Uterus (tissue), 4 donors: ENCODE results near the gene GSN. TPM values are rescaled to one million over a fixed set of nuclear protein-coding genes. Genes with fewer than 3 reads are reported as not detected.

Experiments
- DNase-seq, 2 donors: peaks; one replicate each; pipeline ENCODE4 v3.0.0-alpha.2; 2019 to 2020
- H3K27ac ChIP-seq, 2 donors: fragments of 200-600 bp; sonication (generic); 1 replicate in 1 of 2; 2 replicates in 1 of 2; pipeline ENCODE4 v1.5.1; 2016 to 2018
- H3K27me3 ChIP-seq, 2 donors: fragments of 200-600 bp; sonication (generic); one replicate each; pipeline ENCODE4 v1.5.1; 2018 to 2019; ENCODE audit warnings: control low read depth in 1 of 2
- H3K36me3 ChIP-seq, 2 donors: fragments of 200-600 bp; sonication (generic); one replicate each; pipeline ENCODE4 v1.5.1; 2019; ENCODE audit warnings: control low read depth in 1 of 2
- H3K4me1 ChIP-seq, 2 donors: fragments of 200-600 bp; sonication (generic); one replicate each; pipeline ENCODE4 v1.5.1; 2018 to 2019; ENCODE audit warnings: control low read depth in 1 of 2
- H3K4me3 ChIP-seq, 2 donors: fragments of 200-600 bp; sonication (generic); 1 replicate in 1 of 2; 2 replicates in 1 of 2; pipeline ENCODE4 v1.5.1; 2018 to 2019; ENCODE audit warnings: mild to moderate bottlenecking in 1 of 2
- H3K9me3 ChIP-seq, 2 donors: fragments of 200-600 bp; sonication (generic); one replicate each; pipeline ENCODE4 v1.5.1; 2019; ENCODE audit warnings: control low read depth in 1 of 2
- CTCF ChIP-seq, 4 experiments: fragments of 200-600 bp in 2 of 4; fragments of 450-650 bp in 2 of 4; sonication (generic) in 2 of 4; IDR thresholded peaks; one replicate each; pipeline ENCODE4 v1.5.1; 2016 to 2019; ENCODE audit warnings: antibody characterized with exemption in 4 of 4, mild to moderate bottlenecking in 2 of 4, moderate library complexity in 1 of 4
- POLR2A ChIP-seq, 2 donors: fragments of 450-650 bp; IDR thresholded peaks; one replicate each; pipeline ENCODE4 v1.6.1; 2016; ENCODE audit warnings: antibody characterized with exemption in 2 of 2, mild to moderate bottlenecking in 1 of 2, moderate library complexity in 1 of 2
- intact Hi-C: fragments of 100-400 bp; cut with DNase I; formaldehyde crosslinking; loops from one replicate; pipeline ENCODE4 v1.15.1; 2023; ENCODE audit warnings: low total_unique reads
- total RNA-seq, 4 donors: library from RNA; depleted of rRNA in 3 of 4; stranded (reverse); fragments of >200 nt in 3 of 4; gene quantifications; one replicate each; pipeline versions ENCODE4 v1.1.0 to v1.2.4, GENCODE V29; 2014 to 2023
- donor health status: DM: yes; HTN: yes; CAD: no.

GSN gene
- total RNA-seq, 4 donors from 2014 or later, result 567 to 1,619 (median 884) TPM

GRCh38 chr9:121296213-121297127, 28.5 kb downstream of the GSN start:
- H3K36me3 ChIP-seq, result no peaks in the 10 kb centered on the region
- intact Hi-C loops, result no loop called here
- H3K27me3 ChIP-seq, result no peaks in the 10 kb centered on the region
- H3K4me1 ChIP-seq, result peaks cover 22 to 42% of the 10 kb centered on the region in 2 donors
- no peak overlapping the region for H3K4me3 ChIP-seq
- no peaks in the 10 kb centered on the region for H3K9me3 ChIP-seq
- H3K27ac ChIP-seq, result peak overlapping the region; percentile 95 to 100
- peak; percentile 19 to 22 for DNase-seq
- no peak for TF ChIP-seq POLR2A (IDR thresholded peaks at IDR 0.05)
- TF ChIP-seq CTCF (IDR thresholded peaks at IDR 0.05), result no peak

GRCh38 chr9:121297389-121297788, 29.4 kb downstream of the GSN start:
- TF ChIP-seq CTCF (IDR thresholded peaks at IDR 0.05), result no peak
- TF ChIP-seq POLR2A (IDR thresholded peaks at IDR 0.05), result no peak
- Histone ChIP-seq H3K4me3 (no peak overlapping the region), H3K9me3 (no peaks in the 10 kb centered on the region), H3K27me3 (no peaks in the 10 kb centered on the region), H3K36me3 (no peaks in the 10 kb centered on the region), H3K4me1 (peaks cover 22 to 49% of the 10 kb centered on the region in 2 donors), H3K27ac (peak overlapping the region; percentile 95 to 100)
- DNase-seq, result no peak
- intact Hi-C loops, result no loop called here

- intact Hi-C loops, result no loop called here
- Histone ChIP-seq H3K27ac (peak overlapping the region; percentile 95 to 100), H3K27me3 (no peaks in the 10 kb centered on the region), H3K9me3 (no peaks in the 10 kb centered on the region), H3K4me3 (no peak overlapping the region), H3K36me3 (no peaks in the 10 kb centered on the region), H3K4me1 (peaks cover 22 to 55% of the 10 kb centered on the region in 2 donors)
- no peak for DNase-seq
- TF ChIP-seq POLR2A (IDR thresholded peaks at IDR 0.05) (no peak), CTCF (IDR thresholded peaks at IDR 0.05) (no peak)
These were observed 30.1 kb downstream of the GSN start for GRCh38 chr9:121298016-121298538.

- Histone ChIP-seq H3K27ac (peak overlapping the region; percentile 95 to 100), H3K4me1 (peaks cover 22 to 62% of the 10 kb centered on the region in 2 donors), H3K36me3 (no peaks in the 10 kb centered on the region), H3K9me3 (no peaks in the 10 kb centered on the region), H3K27me3 (no peaks in the 10 kb centered on the region), H3K4me3 (peak overlapping the region; percentile 46 to 58)
- no peak for TF ChIP-seq CTCF (IDR thresholded peaks at IDR 0.05)
- TF ChIP-seq POLR2A (IDR thresholded peaks at IDR 0.05), result peak; percentile 44 to 50
- intact Hi-C loops, result no loop called here
- DNase-seq, result peak; percentile 62 to 81
These were observed 30.9 kb downstream of the GSN start for GRCh38 chr9:121298689-121299466.
